A549 (cell line): ENCODE data around the gene MYO7A. TPM values are rescaled to one million over a fixed set of nuclear protein-coding genes. Genes with fewer than 3 reads are reported as not detected.

Experiments
- ATAC-seq, 2 experiments: fragments of 200-7000 bp in 1 of 2; fragments of >200 bp in 1 of 2; cut with Nextera tagmentation in 1 of 2; cut with Tn5 transposase in 1 of 2; 3 replicates each; pipeline versions ENCODE4 v1.8.0 to v1.9.1; 2018 to 2020; ENCODE audit warnings: mild to moderate bottlenecking in 1 of 2, moderate library complexity in 1 of 2
- CTCF ChIA-PET: fragments of 300-600 bp; sonication (Branson Sonifier 250); formaldehyde crosslinking; extraction: SDS; loops from one replicate; lab custom pipeline; 2021; ENCODE audit warnings: antibody characterized with exemption, inconsistent platforms; lab: Yijun Ruan, JAX
- POLR2A ChIA-PET: fragments of 350-600 bp; formaldehyde crosslinking; extraction: SDS; loops from one replicate; lab custom pipeline; 2021; ENCODE audit warnings: antibody characterized with exemption, inconsistent platforms; lab: Yijun Ruan, JAX
- DNase-seq, 2 experiments: peaks; one replicate each; pipeline versions ENCODE4 v3.0.0 to v3.0.0-alpha.2; 2011 to 2016; ENCODE audit warnings: low read depth in 1 of 2, low spot score in 1 of 2
- FAIRE-seq: peaks from 2 replicates; lab custom pipeline; 2011; peaks lifted over from hg19 to GRCh38; lab: Jason Lieb, UNC
- H3K27ac ChIP-seq, 2 experiments: fragments of >200 bp; sonication (Bioruptor Twin); formaldehyde crosslinking; 3 replicates each; pipeline ENCODE4 v1.5.1; 2016 to 2017
- H3K4me1 ChIP-seq: fragments of >200 bp; sonication (Bioruptor Twin); formaldehyde crosslinking; 3 replicates; pipeline ENCODE4 v1.6.1; 2016
- H3K4me2 ChIP-seq: fragments of >200 bp; sonication (Bioruptor Twin); formaldehyde crosslinking; 3 replicates; pipeline ENCODE4 v1.6.1; 2016
- H3K4me3 ChIP-seq: fragments of >200 bp; sonication (Bioruptor Twin); formaldehyde crosslinking; 3 replicates; pipeline ENCODE4 v1.5.1; 2016
- H3K9me3 ChIP-seq: fragments of >200 bp; sonication (Bioruptor Twin); formaldehyde crosslinking; 3 replicates; pipeline ENCODE4 v1.6.1; 2016
- CBX8 ChIP-seq: fragments of 200-600 bp; sonication (generic); IDR thresholded peaks from 2 replicates; pipeline ENCODE4 v1.6.1; 2016
- CEBPB ChIP-seq, 2 experiments: fragments of >200 bp in 1 of 2; sonication (Bioruptor Twin) in 1 of 2; formaldehyde crosslinking in 1 of 2; IDR thresholded peaks; 2 replicates each; pipeline ENCODE4 v1.6.1; 2012 to 2016
- CHD4 ChIP-seq: fragments of 200-600 bp; sonication (generic); IDR thresholded peaks from 2 replicates; pipeline ENCODE4 v1.6.1; 2016; ENCODE audit warnings: antibody characterized with exemption, mild to moderate bottlenecking, borderline replicate concordance
- EHMT2 ChIP-seq: fragments of 200-600 bp; sonication (generic); IDR thresholded peaks from 2 replicates; pipeline ENCODE4 v1.6.1; 2016; ENCODE audit warnings: antibody characterized with exemption, low read depth, mild to moderate bottlenecking, moderate library complexity
- ELK1 ChIP-seq: fragments of 150-350 bp; IDR thresholded peaks from 2 replicates; pipeline ENCODE4 v1.6.1; 2014; ENCODE audit warnings: low read depth, mild to moderate bottlenecking, low read length
- GATA3 ChIP-seq: IDR thresholded peaks from 2 replicates; pipeline ENCODE4 v1.6.1; 2012; ENCODE audit warnings: borderline replicate concordance
- HDAC2 ChIP-seq: fragments of 200-600 bp; sonication (generic); IDR thresholded peaks from 2 replicates; pipeline ENCODE4 v1.6.1; 2016
- HES2 ChIP-seq: fragments of >200 bp; sonication (Bioruptor Twin); formaldehyde crosslinking; IDR thresholded peaks from 2 replicates; pipeline ENCODE4 v1.6.1; 2016
- HEYL ChIP-seq: fragments of 250-450 bp; sonication (Bioruptor Pico); IDR thresholded peaks from 2 replicates; pipeline ENCODE4 v1.8.0; 2021; ENCODE audit warnings: mild to moderate bottlenecking, moderate library complexity
- HOXA7 ChIP-seq: fragments of 250-450 bp; sonication (Bioruptor Pico); IDR thresholded peaks from 2 replicates; pipeline ENCODE4 v1.5.0; 2020; ENCODE audit warnings: mild to moderate bottlenecking, moderate library complexity
- HOXB5 ChIP-seq: fragments of 250-450 bp; sonication (Bioruptor Pico); IDR thresholded peaks from 2 replicates; pipeline ENCODE4 v1.5.0; 2020; ENCODE audit warnings: mild to moderate bottlenecking, moderate library complexity
- KDM5A ChIP-seq: fragments of 200-600 bp; sonication (generic); IDR thresholded peaks from 2 replicates; pipeline ENCODE4 v1.6.1; 2016; ENCODE audit warnings: antibody characterized with exemption, mild to moderate bottlenecking
- MYC ChIP-seq: IDR thresholded peaks from 2 replicates; pipeline ENCODE4 v1.6.1; 2012; ENCODE audit warnings: mild to moderate bottlenecking, inconsistent platforms, low read length, improper control_type of control experiment, borderline replicate concordance
- NFE2L2 ChIP-seq: fragments of 150-350 bp; conservative IDR thresholded peaks from 2 replicates; pipeline ENCODE4 v1.6.1; 2014; ENCODE audit warnings: low read length
- PHF8 ChIP-seq: fragments of 200-600 bp; sonication (generic); IDR thresholded peaks from 2 replicates; pipeline ENCODE4 v1.6.1; 2016; ENCODE audit warnings: low read depth, mild to moderate bottlenecking, antibody characterized with exemption, moderate library complexity, borderline replicate concordance
- POLR2A ChIP-seq: IDR thresholded peaks from 2 replicates; pipeline ENCODE4 v1.6.1; 2012; ENCODE audit warnings: mild to moderate bottlenecking, low read length
- RAD21 ChIP-seq, 2 experiments: fragments of >200 bp in 1 of 2; sonication (Bioruptor Twin) in 1 of 2; formaldehyde crosslinking in 1 of 2; IDR thresholded peaks in 1 of 2; conservative IDR thresholded peaks in 1 of 2; 2 replicates in 1 of 2; 3 replicates in 1 of 2; pipeline ENCODE4 v1.6.1; 2012 to 2018; ENCODE audit warnings: inconsistent platforms in 1 of 2
- RCOR1 ChIP-seq: fragments of 150-350 bp; IDR thresholded peaks from 2 replicates; pipeline ENCODE4 v1.6.1; 2014; ENCODE audit warnings: antibody characterized with exemption, low read length, low read depth
- RNF2 ChIP-seq: fragments of 200-600 bp; sonication (generic); IDR thresholded peaks from 2 replicates; pipeline ENCODE4 v1.6.1; 2016; ENCODE audit warnings: low read depth, mild to moderate bottlenecking, antibody characterized with exemption, moderate library complexity, borderline replicate concordance
- SREBF2 ChIP-seq: fragments of 450-650 bp; IDR thresholded peaks from 2 replicates; pipeline ENCODE4 v1.6.1; 2014; ENCODE audit warnings: mild to moderate bottlenecking, moderate library complexity
- ZC3H11A ChIP-seq: fragments of 450-650 bp; IDR thresholded peaks from 2 replicates; pipeline ENCODE4 v1.6.1; 2014; ENCODE audit warnings: antibody characterized with exemption, mild to moderate bottlenecking
- ZSCAN20 ChIP-seq: fragments of 250-450 bp; sonication (Bioruptor Pico); IDR thresholded peaks from 2 replicates; pipeline ENCODE4 v1.8.0; 2022; ENCODE audit warnings: mild to moderate bottlenecking, moderate library complexity
- WGBS: methylation state at CpG from one replicate; pipeline ENCODE4 v1.1.6; 2017; ENCODE audit errors: missing lambda C conversion rate; 5-methylcytosine and 5-hydroxymethylcytosine counted together
- polyA plus RNA-seq, 4 experiments: library from polyadenylated mRNA; depleted of rRNA in 3 of 4; stranded (reverse); fragments of >200 nt; fragmentation: RNase III in 1 of 4; extraction: RNeasy Plus Mini Kit Qiagen cat#74134 plus additional on column Dnase treatment in 1 of 4; gene quantifications; 2 replicates in 3 of 4; 3 replicates in 1 of 4; pipeline ENCODE4 v1.2.3, GENCODE V29; 2011 to 2017
- TF ChIP-seq, protein P1 (sequence below): fragments of 250-450 bp; sonication (Bioruptor Pico); IDR thresholded peaks from 2 replicates; pipeline ENCODE4 v1.5.0; 2020; ENCODE audit warnings: low read depth, mild to moderate bottlenecking, moderate library complexity
- TF ChIP-seq, protein P2 (sequence below): fragments of 250-450 bp; sonication (Bioruptor Pico); IDR thresholded peaks from 2 replicates; pipeline ENCODE4 v1.5.0; 2021; ENCODE audit warnings: mild to moderate bottlenecking, moderate library complexity, borderline replicate concordance
- TF ChIP-seq, protein P3 (sequence below): IDR thresholded peaks from 2 replicates; pipeline ENCODE4 v1.6.1; 2012; ENCODE audit warnings: low read depth, borderline replicate concordance

MYO7A gene
- polyA plus RNA-seq, 2 of the 4 experiments (the other 2 are of a cell fraction): 1.7 to 2.1 TPM

GRCh38 chr11:77119531-77119936 is 8.5 kb upstream of the MYO7A start:
- Histone ChIP-seq H3K27ac (no peak overlapping the region), H3K4me3 (no peak overlapping the region), H3K4me1 (no peaks in the 10 kb centered on the region), H3K9me3 (no peaks in the 10 kb centered on the region), H3K4me2 (no peak overlapping the region)
- CTCF ChIA-PET: interaction anchor here (0.5 to 23.6 kb wide), 6 partner anchors 8 to 967 kb away, joined by 3 to 290 read pairs (median 4); partner anchors contain the start of gene MYO7A
- ATAC-seq (no peak), FAIRE-seq (no peak), DNase-seq (no peak)
- POLR2A ChIA-PET: no interaction called here
- TF ChIP-seq ELK1 (no peak), ZSCAN20 (CRISPR knock-in tag) (no peak), HDAC2 (no peak), SREBF2 (no peak), RNF2 (no peak), GATA3 (no peak), RCOR1 (no peak), POLR2A (no peak), NFE2L2 (no peak), HOXA7 (CRISPR knock-in tag) (no peak), HOXB5 (CRISPR knock-in tag) (no peak), ZC3H11A (no peak), HES2 (no peak), EHMT2 (no peak)
- TF ChIP-seq, protein P1, sequence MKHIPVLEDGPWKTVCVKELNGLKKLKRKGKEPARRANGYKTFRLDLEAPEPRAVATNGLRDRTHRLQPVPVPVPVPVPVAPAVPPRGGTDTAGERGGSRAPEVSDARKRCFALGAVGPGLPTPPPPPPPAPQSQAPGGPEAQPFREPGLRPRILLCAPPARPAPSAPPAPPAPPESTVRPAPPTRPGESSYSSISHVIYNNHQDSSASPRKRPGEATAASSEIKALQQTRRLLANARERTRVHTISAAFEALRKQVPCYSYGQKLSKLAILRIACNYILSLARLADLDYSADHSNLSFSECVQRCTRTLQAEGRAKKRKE (CRISPR knock-in tag): no peak
- WGBS: 81% methylated on average over 7 of the region's 9 CpGs

GRCh38 chr11:77120571-77120970 is 7.5 kb upstream of the MYO7A start:
- no peak for FAIRE-seq
- CTCF ChIA-PET: interaction anchor here (1.6 to 23.6 kb wide), 3 partner anchors 29 to 68 kb away, joined by 5 to 290 read pairs (median 23); no protein-coding TSS in a partner anchor

More at GRCh38 chr11:77120571-77120970, 7.5 kb upstream of the MYO7A start:
- TF ChIP-seq, protein P1 (CRISPR knock-in tag): no peak
- TF ChIP-seq, protein P2, sequence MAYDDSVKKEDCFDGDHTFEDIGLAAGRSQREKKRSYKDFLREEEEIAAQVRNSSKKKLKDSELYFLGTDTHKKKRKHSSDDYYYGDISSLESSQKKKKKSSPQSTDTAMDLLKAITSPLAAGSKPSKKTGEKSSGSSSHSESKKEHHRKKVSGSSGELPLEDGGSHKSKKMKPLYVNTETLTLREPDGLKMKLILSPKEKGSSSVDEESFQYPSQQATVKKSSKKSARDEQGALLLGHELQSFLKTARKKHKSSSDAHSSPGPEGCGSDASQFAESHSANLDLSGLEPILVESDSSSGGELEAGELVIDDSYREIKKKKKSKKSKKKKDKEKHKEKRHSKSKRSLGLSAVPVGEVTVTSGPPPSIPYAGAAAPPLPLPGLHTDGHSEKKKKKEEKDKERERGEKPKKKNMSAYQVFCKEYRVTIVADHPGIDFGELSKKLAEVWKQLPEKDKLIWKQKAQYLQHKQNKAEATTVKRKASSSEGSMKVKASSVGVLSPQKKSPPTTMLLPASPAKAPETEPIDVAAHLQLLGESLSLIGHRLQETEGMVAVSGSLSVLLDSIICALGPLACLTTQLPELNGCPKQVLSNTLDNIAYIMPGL (CRISPR knock-in tag): no peak
- TF ChIP-seq CEBPB (IDR thresholded peaks at IDR 0.05) (no peak), RAD21 (conservative IDR thresholded peaks at IDR 0.05 in 1 of 2, IDR thresholded peaks at IDR 0.05 in 1 of 2) (no peak), MYC (no peak), SREBF2 (no peak), CBX8 (no peak), PHF8 (no peak), HEYL (CRISPR knock-in tag) (no peak), ZC3H11A (no peak), HOXB5 (CRISPR knock-in tag) (no peak), CHD4 (no peak), KDM5A (no peak)
- TF ChIP-seq, protein P3, sequence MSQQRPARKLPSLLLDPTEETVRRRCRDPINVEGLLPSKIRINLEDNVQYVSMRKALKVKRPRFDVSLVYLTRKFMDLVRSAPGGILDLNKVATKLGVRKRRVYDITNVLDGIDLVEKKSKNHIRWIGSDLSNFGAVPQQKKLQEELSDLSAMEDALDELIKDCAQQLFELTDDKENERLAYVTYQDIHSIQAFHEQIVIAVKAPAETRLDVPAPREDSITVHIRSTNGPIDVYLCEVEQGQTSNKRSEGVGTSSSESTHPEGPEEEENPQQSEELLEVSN: no peak
- no peak overlapping the region for H3K4me3 ChIP-seq
- no peaks in the 10 kb centered on the region for H3K4me1 ChIP-seq
- POLR2A ChIA-PET: no interaction called here
- no peaks in the 10 kb centered on the region for H3K9me3 ChIP-seq
- 94% methylated on average over 14 of the region's 19 CpGs for WGBS
- ATAC-seq (no peak), DNase-seq (no peak)
- H3K4me2 ChIP-seq: no peak overlapping the region
- H3K27ac ChIP-seq: no peak overlapping the region
